ENCODE measurements around the gene TESK2.
A peak's percentile ranks its signal among the peaks of the same experiment; 100 is the strongest.
"Not testable (repeated sequence)": the region's sequence is repeated elsewhere in the genome, so short reads cannot be mapped to it uniquely, and the experiment has no call there.

TESK2 gene, protein sequence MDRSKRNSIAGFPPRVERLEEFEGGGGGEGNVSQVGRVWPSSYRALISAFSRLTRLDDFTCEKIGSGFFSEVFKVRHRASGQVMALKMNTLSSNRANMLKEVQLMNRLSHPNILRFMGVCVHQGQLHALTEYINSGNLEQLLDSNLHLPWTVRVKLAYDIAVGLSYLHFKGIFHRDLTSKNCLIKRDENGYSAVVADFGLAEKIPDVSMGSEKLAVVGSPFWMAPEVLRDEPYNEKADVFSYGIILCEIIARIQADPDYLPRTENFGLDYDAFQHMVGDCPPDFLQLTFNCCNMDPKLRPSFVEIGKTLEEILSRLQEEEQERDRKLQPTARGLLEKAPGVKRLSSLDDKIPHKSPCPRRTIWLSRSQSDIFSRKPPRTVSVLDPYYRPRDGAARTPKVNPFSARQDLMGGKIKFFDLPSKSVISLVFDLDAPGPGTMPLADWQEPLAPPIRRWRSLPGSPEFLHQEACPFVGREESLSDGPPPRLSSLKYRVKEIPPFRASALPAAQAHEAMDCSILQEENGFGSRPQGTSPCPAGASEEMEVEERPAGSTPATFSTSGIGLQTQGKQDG

DNA sequence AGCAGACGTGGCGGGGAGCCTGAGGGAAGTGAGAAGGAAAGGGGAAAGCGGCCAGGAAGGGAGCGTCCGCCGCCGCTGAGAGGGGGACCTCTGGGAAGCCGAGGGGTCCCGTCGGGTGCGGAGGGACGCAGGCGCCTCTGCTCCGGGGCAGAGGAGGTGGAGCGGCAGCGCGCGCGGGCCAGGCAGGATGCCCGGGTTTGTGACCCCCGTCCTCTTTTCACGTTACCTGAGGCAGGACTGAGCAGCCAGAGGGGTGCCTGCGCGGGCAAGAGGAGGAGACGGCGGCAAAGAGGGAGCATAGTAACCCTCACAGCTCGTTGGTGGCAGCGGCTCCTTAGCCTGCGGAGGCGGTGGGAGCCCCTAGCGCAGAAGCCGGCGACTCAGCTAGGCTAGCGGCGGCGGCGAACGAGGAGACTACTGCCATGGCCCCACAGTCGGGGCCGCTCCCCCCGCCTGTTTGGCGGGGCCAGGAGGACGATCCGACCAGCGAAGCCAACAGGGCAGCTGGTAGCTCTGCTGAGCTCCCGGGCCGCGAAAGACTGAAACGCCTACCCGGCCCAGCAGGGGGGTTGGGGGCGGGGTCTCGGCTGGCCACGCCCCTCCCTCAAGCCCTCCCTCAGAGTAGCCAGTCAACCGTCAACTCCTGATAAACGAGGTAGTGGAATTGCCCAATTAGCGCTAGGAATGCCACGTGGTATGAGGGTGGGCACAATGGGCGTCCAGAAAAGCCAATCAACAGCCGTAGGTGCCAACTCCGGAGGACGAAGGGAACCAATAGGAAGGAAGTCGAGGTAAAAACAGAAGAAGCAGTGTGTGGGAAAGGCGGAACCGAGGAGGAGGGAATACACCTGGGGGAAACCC, at the start of gene TESK2:
Gene TESK2 (minus strand): TSS at position 538 of the 861 bp plus-strand sequence. CDS start 33,378 bp downstream, outside the sequence.
- DNase-seq (ENCODE audit: low read depth in 3 of 3, low spot score in 1 of 3): peak; percentile 91 to 94 (median 92)

DNA sequence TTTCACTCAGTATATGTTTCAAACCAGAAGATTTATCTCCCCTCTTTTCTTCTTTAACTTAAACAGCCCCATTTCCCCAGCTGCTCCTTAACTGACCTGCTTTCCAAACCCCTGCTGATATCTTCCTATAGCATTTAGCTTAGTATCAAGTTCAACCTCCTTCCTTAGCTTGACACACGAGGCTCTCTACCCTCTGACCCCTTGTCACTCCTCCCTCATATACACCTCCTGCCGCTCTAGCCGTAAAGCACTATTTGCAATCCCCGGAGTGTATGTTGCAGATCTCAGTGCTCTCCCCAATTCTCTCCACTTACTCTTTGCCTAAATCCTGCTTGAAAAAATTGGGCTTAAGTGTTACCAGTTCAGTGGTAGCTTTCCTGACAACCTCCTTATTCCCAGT, 45.9 kb upstream of the TESK2 start:
- DNase-seq (ENCODE audit: low read depth in 3 of 3, low spot score in 1 of 3): no peak

DNA sequence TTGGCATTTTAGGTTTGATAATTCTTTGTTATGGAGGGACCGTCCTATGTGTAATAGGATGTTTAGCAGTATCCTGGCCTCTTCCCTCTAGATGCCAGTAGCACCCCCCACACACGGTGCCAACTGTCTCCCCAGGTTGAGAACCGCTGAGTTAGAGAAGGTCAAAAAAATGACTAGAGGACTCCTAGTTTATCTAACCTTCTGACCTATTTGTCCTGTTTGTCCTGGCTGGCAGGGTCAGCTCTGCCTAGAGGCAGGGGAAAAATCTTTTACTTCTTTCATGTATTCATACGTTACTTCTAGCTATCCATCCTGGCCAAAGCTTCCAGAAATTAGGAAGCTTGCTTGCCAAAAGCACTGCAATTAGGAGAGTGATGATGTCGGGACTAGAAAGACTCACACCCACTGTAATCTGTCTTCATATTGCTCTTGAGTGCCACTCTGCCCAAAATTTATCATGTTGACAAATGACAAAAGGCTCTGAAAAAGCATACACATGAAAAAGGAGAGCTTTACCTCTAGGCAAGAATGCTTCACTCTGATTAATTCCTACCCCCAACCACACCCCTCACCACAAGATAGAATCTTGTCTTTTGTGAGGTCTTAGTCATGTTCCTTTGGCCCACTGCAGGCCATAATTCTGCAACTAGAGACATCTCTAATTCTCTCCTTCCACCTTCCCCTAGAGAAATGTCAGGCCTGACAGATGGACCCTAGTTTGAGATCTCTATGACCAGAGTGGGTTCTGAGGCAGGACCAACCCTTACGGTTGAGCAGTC, 45.2 kb upstream of the TESK2 start:
- no peak for DNase-seq (ENCODE audit: low read depth in 3 of 3, low spot score in 1 of 3)

- DNase-seq (ENCODE audit: low read depth in 3 of 3, low spot score in 1 of 3): no peak
Measured at GRCh38 chr1:45531873-45532272, 40.9 kb upstream of the TESK2 start.

DNA sequence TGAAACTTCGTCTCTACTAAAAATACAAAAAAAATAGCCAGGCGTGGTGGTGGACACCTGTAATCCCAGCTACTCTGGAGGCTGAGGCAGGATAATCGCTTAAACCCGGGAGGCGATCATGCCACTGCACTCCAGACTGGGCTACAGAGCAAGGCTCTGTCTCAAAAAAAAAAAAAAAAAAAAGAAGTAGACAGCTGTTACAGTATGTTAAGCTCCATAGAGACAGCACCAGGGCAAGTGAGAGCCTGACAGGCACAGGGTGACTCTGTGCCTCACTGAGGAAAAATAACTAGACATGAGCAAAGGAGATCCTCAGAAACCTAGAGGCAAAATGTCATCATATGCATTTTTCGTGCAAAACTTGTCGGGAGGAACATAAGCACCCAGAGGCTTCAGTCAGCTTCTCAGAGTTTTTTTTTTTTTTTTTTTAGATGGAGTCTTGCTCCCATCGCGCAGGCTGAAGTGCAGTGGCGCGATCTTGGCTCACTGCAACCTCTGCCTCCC, 39.7 kb upstream of the TESK2 start:
- DNase-seq (ENCODE audit: low read depth in 3 of 3, low spot score in 1 of 3): no peak

- no peak for DNase-seq (ENCODE audit: low read depth in 3 of 3, low spot score in 1 of 3)
Measured at GRCh38 chr1:45526135-45526644, 35.2 kb upstream of the TESK2 start.

GRCh38 chr1:45523975-45524374, 33.0 kb upstream of the TESK2 start:
- not testable (repeated sequence) for DNase-seq (ENCODE audit: low read depth in 3 of 3, low spot score in 1 of 3)

- DNase-seq (ENCODE audit: low read depth in 3 of 3, low spot score in 1 of 3): not testable (repeated sequence)
Measured at GRCh38 chr1:45523516-45523915, 32.6 kb upstream of the TESK2 start.

DNA sequence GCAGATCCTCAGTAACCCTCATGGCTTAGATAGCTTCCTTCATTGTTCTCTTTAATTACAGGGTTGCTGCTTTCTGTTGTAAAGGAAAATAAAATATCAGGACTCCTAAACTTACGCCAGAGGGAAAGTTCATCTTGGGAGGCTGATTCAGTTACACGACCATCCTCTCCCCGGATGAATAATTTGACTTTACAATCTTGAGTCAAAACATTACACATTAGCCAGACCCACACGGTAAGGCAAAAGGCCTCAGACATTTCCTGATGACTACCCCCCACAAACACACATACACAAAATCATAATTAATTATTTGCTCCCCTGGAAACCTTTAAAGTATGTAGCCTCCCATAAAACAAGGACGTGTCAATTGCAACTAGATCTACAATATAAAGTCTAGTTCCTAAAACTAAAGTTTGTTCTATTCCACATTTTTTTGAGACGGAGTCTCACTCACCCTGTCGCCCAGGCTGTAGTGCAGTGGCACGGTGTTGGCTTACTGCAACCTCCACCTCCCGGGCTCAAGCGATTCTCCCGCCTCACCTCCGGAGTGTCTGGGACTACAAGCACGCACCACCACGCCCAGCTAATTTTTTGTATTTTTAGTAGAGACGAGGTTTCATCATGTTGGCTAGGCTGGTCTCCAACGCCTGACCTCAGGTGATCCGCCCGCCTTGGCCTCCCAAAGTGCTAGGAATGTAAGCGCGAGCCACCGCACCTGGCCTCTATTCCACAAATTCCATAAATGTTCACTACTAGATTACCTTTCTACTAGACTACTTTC, 31.6 kb upstream of the TESK2 start:
- DNase-seq (ENCODE audit: low read depth in 3 of 3, low spot score in 1 of 3): no peak

GRCh38 chr1:45521413-45522323, 30.7 kb upstream of the TESK2 start, which contains the start of gene PRDX1:
Gene PRDX1 (minus strand): TSS chr1:45521884. CDS start chr1:45519043, 2,841 bp downstream.
- DNase-seq (ENCODE audit: low read depth in 3 of 3, low spot score in 1 of 3): peak; percentile 91 to 99 (median 96)

GRCh38 chr1:45519774-45520173, 28.8 kb upstream of the TESK2 start:
- not testable (repeated sequence) for DNase-seq (ENCODE audit: low read depth in 3 of 3, low spot score in 1 of 3)

- no peak for DNase-seq (ENCODE audit: low read depth in 3 of 3, low spot score in 1 of 3)
Measured at GRCh38 chr1:45518910-45519309, 27.9 kb upstream of the TESK2 start.

GRCh38 chr1:45518366-45518765, 27.4 kb upstream of the TESK2 start:
- DNase-seq (ENCODE audit: low read depth in 3 of 3, low spot score in 1 of 3): not testable (repeated sequence)

- no peak for DNase-seq (ENCODE audit: low read depth in 3 of 3, low spot score in 1 of 3)
Measured at GRCh38 chr1:45516465-45516864, 25.5 kb upstream of the TESK2 start.

- DNase-seq (ENCODE audit: low read depth in 3 of 3, low spot score in 1 of 3): no peak
Measured at GRCh38 chr1:45516036-45516435, 25.1 kb upstream of the TESK2 start.

GRCh38 chr1:45513532-45514260, 22.7 kb upstream of the TESK2 start:
- DNase-seq (ENCODE audit: low read depth in 3 of 3, low spot score in 1 of 3): not testable (repeated sequence)

- DNase-seq (ENCODE audit: low read depth in 3 of 3, low spot score in 1 of 3): peak in 1 of 3 donors; percentile 10
Measured at GRCh38 chr1:45512641-45513054, 21.7 kb upstream of the TESK2 start.
